Left renal cortex interstitium (tissue), 4 donors: ENCODE results near the gene KRTAP10-5. TPM values are rescaled to one million over a fixed set of nuclear protein-coding genes. Genes with fewer than 3 reads are reported as not detected.
"Not testable (repeated sequence)": the region's sequence is repeated elsewhere in the genome, so short reads cannot be mapped to it uniquely, and the experiment has no call there.

ENCODE experiments used
- DNase-seq, 4 donors: peaks; one replicate each; pipeline ENCODE4 v3.0.0-alpha.2; 2013; ENCODE audit warnings: low read depth in 4 of 4, low spot score in 2 of 4, missing footprints in 1 of 4
- polyA plus RNA-seq, 4 donors: library from polyadenylated mRNA; unstranded; fragments of 120-200 nt; gene quantifications; one replicate each; pipeline ENCODE4 v1.2.1, GENCODE V29; 2013; ENCODE audit not compliant: insufficient read length in 4 of 4

KRTAP10-5 gene
- polyA plus RNA-seq, 4 donors, result not detected

DNA sequence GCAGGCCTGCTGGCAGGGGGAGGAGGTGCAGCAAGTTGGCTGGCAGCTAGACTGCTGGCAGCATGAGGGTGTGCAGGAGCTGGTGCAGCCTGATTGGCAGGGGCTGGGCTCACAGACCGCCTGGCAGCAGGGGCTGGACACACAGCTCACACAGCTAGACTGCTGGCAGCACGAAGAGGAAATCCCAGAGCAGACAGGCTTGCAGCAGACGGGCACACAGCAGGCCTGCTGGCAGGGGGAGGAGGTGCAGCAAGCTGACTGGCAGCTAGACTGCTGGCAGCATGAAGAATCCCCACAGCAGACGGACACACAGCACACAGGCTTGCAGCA is 11.4 kb upstream of the KRTAP10-5 start:
- not testable (repeated sequence) for DNase-seq

- not testable (repeated sequence) for DNase-seq
Measured at GRCh38 chr21:44590897-44591800, 10.7 kb upstream of the KRTAP10-5 start.

- DNase-seq, result no peak
Measured at GRCh38 chr21:44590311-44590721, 9.9 kb upstream of the KRTAP10-5 start.

DNA sequence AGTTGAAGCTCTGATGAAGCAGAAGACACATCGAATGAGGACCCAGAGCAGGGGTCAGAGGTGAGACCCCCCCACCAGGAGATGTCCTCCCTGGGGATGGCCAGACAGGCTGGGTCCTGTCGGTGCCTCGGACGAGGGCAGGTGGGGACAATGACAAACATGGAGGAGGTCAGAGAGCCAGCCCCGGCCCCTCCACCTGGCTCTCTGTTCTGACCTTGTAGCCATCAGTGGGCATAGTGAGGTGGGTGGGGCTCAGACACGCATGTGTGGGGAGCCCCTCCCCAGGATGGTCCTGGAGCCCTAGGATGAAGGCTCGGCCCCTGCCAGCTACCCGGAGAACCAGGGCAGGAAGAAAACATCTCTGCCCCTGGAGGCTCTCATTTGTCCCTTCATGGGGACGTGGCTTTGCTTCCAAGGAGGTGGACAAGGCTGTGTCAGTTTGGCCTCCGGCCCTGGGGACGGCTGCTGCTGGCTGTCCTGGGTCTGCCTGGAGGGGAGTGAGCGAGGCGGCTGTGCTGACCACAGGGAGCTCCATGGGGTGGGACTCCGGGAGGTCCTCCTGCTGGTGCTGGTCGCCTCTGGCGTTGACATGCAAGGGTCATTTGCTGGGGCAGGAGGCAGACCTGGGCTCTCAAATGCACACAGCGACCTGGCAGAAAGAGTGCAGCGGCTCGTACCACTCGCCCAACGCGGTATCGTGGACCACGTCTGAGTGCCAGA is 9.3 kb upstream of the KRTAP10-5 start:
- no peak for DNase-seq

- DNase-seq, result no peak
Measured at GRCh38 chr21:44589094-44589493, 8.7 kb upstream of the KRTAP10-5 start.

DNA sequence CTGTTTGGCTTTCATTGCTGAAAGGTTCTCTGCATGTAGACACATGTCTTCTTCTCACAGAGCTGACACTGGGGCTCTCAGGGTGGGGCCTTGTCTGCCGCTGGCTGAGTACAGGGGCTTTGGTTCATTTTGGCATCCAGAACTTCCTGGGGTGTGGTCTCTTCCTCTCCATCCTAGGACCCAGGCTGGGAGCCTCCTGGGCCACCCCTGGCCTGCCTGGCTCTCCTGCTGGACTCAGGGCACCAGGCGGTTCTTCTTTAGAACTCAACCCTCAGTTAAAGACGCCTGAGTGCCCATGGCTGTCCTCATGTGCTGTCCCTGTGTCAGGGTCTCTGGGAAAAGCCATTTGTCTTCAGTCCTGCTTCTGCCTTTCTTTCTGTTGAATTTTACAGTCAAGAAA is 5.5 kb upstream of the KRTAP10-5 start:
- DNase-seq, result no peak

- no peak for DNase-seq
Measured at GRCh38 chr21:44583800-44584147, 3.4 kb upstream of the KRTAP10-5 start.

DNA sequence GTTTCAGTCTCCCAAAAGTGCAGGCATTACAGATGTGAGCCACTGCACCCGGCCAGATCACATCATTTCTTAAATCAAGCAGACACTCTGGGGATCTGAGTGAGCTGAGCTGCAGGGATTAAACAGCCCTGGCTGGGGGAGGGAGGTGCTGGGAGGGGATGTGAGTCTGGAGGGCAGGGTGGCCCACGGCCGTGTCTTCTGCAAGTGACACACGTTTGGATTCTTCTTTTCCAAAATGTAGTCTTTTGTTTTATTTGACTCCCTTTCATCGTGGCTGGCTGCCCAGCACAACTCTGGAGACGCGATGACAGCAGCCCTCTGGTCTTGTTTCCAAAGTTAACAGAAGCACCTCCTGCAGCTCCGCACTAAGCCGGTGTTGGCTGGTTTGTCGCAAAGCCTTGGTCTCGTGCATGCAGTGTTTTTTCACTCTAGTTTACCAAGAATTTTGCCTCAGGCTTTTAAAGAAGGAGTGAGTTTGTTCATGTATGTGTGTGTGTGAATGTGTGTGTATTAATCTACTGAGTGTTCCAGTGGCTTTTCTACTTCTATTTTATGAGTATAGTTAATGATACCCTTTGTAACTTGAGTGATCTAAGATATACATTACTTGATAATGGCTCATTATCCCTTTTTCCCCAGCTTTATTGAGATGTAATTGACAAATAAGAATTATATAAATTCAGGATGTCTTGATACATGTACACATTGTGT is 2.8 kb upstream of the KRTAP10-5 start:
- peak in 1 of 4 donors; percentile 16 for DNase-seq

DNA sequence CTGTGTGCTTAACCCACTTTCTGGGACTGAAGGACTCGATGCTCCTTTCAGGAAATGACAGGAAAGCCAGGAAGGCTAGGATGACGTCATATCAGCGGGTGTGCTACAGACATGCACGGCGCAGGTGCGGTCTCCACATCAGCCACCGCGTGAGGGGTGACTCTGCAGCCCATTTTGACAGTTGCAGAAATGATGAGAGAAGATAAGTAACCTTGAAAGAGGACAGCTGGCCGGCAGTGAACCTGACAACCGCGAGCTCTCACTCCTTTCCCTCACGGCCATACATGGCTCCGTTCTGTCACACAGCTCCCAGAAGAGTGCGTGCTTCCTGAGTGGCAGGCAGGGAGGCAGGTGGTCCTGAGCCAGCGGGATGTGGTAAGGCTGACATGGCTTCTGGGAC is 1.7 kb upstream of the KRTAP10-5 start:
- no peak for DNase-seq

- DNase-seq, result no peak
Measured at GRCh38 chr21:44581158-44581557, 754 bp upstream of the KRTAP10-5 start.

DNA sequence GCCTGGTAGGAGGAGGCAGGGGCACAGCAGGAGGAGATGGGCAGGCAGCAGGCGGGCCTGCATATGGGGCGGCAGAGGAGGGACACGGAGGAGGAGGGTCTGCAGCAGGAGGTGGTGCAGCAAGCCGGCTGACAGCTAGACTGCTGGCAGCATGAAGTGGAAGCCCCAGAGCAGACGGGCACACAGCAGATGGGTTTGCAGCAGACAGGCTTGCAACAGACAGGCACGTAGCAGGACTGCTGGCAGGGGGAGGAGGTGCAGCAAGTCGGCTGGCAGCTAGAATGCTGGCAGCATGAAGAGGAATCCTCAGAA is 615 bp downstream of the KRTAP10-5 start:
- no peak for DNase-seq

DNA sequence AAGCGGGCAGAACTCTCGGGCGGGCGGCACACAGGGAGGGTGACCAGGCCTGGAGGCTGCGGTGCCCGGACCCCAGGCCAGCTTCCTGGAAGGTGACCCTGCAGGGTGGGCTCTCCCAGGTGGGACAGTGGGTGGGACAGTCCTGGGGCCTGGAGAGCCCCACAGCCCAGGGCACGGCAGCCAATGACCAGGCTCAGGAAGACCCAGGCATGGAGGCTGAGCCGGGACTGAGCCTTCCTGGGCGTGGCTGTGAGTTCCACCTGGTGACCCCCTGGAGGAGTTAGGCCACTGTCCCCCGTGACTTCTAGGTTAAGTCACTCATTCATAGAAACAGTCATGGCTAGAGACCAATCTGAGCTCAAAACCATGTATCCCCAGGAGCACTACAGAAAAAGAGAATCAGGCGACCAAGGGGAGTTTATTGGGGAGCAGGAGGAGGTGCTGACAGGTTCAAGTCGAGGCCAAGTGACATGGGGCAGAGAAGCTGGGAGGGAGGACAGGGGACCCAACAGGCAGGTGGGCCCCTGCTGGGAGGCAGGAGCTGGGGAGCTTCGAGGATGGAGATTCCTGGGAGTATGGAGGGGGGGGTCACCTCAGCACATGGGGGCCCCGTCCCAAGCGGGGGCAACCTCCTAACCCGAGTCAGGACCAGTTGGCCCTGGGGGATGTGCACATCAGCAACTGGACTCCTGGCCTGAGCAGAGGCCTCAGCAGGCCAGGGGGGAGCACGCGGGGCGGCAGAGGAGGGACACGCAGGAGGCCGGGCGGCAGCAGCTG is 1.2 kb downstream of the KRTAP10-5 start:
- DNase-seq, result no peak

DNA sequence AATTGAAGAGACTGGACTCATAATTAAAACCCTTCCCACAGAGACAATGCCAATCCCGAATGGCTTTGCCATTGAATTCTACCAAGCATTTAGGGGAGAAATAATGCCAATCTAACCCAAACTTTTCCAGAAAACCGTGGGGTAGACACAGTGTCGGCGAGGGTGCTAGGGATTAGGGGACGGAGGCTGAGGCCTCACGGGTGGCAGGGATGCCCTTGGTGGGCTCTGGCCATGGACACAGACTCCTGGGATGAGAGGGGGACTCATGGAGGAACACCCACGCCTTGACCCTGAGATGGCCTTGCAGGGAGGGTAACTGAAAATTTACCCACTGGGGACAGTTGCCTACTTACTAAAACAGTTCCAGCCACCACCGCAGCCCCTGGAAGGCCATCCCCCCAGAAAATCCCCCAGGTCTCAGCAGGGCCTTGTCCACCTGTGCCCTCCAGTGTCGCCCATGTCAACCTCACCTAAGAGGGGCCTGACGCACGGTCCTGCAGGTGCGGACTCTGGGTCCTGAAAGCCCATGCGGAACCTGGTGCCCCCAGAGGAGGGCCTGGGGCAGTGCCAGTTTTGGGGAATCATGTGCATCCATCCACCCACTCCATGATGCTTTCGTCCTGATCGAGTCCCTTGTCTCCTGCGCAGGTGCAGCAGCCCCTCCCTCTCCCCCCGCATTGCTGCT is 1.9 kb downstream of the KRTAP10-5 start:
- DNase-seq, result no peak

- DNase-seq, result no peak
Measured at GRCh38 chr21:44576025-44576420, 4.4 kb downstream of the KRTAP10-5 start.

- DNase-seq, result no peak
Measured at GRCh38 chr21:44575307-44576024, 4.9 kb downstream of the KRTAP10-5 start.

- DNase-seq, result no peak
Measured at GRCh38 chr21:44574457-44575306, 5.7 kb downstream of the KRTAP10-5 start.

- DNase-seq, result not testable (repeated sequence)
Measured at GRCh38 chr21:44573630-44574456, 6.6 kb downstream of the KRTAP10-5 start, which contains the start of gene KRTAP10-4. TSS of gene KRTAP10-4 (plus strand) at chr21:44573729. CDS start at chr21:44573759, 30 bp downstream.
